OCI-LY7 (cell line): Measurements from ENCODE around the gene PLA2G2F. TPM values are rescaled to one million over a fixed set of nuclear protein-coding genes. Genes with fewer than 3 reads are reported as not detected.

Experiments used
- BruUV-seq: library from RNA; stranded (reverse); fragments of 400-500 nt; replicated peaks from 2 replicates; lab custom pipeline; 2021; lab: Mats Ljungman, UMichigan
- CTCF ChIA-PET: fragments of 300-600 bp; sonication (Branson Sonifier 250); formaldehyde crosslinking; loops from one replicate; lab custom pipeline; 2022; ENCODE audit warnings: antibody characterized with exemption; ENCODE audit not compliant: unreplicated experiment; lab: Charles Lee
- POLR2A ChIA-PET: fragments of 300-600 bp; sonication (Branson Sonifier 250); formaldehyde crosslinking; loops from one replicate; lab custom pipeline; 2022; ENCODE audit warnings: antibody characterized with exemption; lab: Charles Lee
- DNase-seq: peaks from one replicate; pipeline ENCODE4 v3.0.0-alpha.2; 2015; ENCODE audit warnings: low spot score
- H2AFZ ChIP-seq: fragments of 200-600 bp; sonication (generic), shearing (Covaris generic); 2 replicates; pipeline ENCODE4 v1.6.1; 2014; ENCODE audit warnings: mild to moderate bottlenecking, antibody characterized with exemption, low read length, moderate library complexity
- H3K27ac ChIP-seq: fragments of 200-600 bp; sonication (generic); 2 replicates; pipeline ENCODE4 v1.5.1; 2014; ENCODE audit warnings: mixed run types, low read depth, mild to moderate bottlenecking, moderate library complexity, low read length, inconsistent platforms; ENCODE audit not compliant: poor library complexity, severe bottlenecking
- H3K36me3 ChIP-seq: fragments of 200-600 bp; sonication (generic); 2 replicates; pipeline ENCODE4 v1.6.1; 2014; ENCODE audit warnings: mild to moderate bottlenecking, antibody characterized with exemption, low read length, moderate library complexity, mixed read lengths; ENCODE audit not compliant: insufficient read depth
- H3K4me1 ChIP-seq: fragments of 200-600 bp; sonication (generic); 2 replicates; pipeline ENCODE4 v1.5.1; 2014; ENCODE audit warnings: mild to moderate bottlenecking, low read length; ENCODE audit not compliant: insufficient read depth, poor library complexity, severe bottlenecking
- H3K4me2 ChIP-seq: fragments of 200-600 bp; sonication (generic); 2 replicates; pipeline ENCODE4 v1.6.1; 2014; ENCODE audit warnings: mild to moderate bottlenecking, low read length
- H3K4me3 ChIP-seq: fragments of 200-600 bp; sonication (generic); 2 replicates; pipeline ENCODE4 v1.5.1; 2014; ENCODE audit warnings: mild to moderate bottlenecking, low read depth, low read length; ENCODE audit not compliant: poor library complexity, severe bottlenecking
- H3K79me2 ChIP-seq: fragments of 200-600 bp; sonication (generic); 2 replicates; pipeline ENCODE4 v1.6.1; 2016; ENCODE audit warnings: low read depth, mild to moderate bottlenecking, low read length, moderate library complexity, mixed read lengths; ENCODE audit not compliant: insufficient read depth
- H3K9me2 ChIP-seq: fragments of 200-600 bp; sonication (generic); 2 replicates; pipeline ENCODE4 v1.6.1; 2016; ENCODE audit warnings: mild to moderate bottlenecking, low read length, mixed read lengths; ENCODE audit not compliant: insufficient read depth
- H3K9me3 ChIP-seq: fragments of 200-600 bp; sonication (generic); 2 replicates; pipeline ENCODE4 v1.6.1; 2014; ENCODE audit warnings: mild to moderate bottlenecking, mixed run types, low read length, mixed read lengths
- H4K20me1 ChIP-seq: fragments of 200-600 bp; sonication (generic); 2 replicates; pipeline ENCODE4 v1.6.1; 2014; ENCODE audit warnings: mild to moderate bottlenecking, antibody characterized with exemption, low read length, moderate library complexity, mixed read lengths; ENCODE audit not compliant: insufficient read depth
- EZH2phosphoT487 ChIP-seq: fragments of 200-600 bp; sonication (generic); IDR thresholded peaks from 2 replicates; pipeline ENCODE4 v1.6.1; 2018; ENCODE audit warnings: low read depth, borderline replicate concordance, mild to moderate bottlenecking, mixed run types, antibody characterized with exemption, low read length, moderate library complexity, mixed read lengths
- intact Hi-C: fragments of 100-400 bp; cut with micrococcal nuclease; formaldehyde crosslinking; loops from one replicate; pipeline ENCODE4 v1.10.0; 2022; ENCODE audit not compliant: unreplicated experiment
- total RNA-seq, 2 experiments: library from RNA; depleted of rRNA in 1 of 2; stranded (reverse); fragments of >200 nt in 1 of 2; shearing (Covaris generic) in 1 of 2; gene quantifications; 2 replicates each; pipeline ENCODE4 v1.2.3, GENCODE V29; 2014 to 2022
- TF ChIP-seq, protein P1 (sequence below): fragments of 200-600 bp; sonication (generic); conservative IDR thresholded peaks from 2 replicates; pipeline ENCODE4 v1.5.1; 2014; ENCODE audit warnings: mild to moderate bottlenecking, antibody characterized with exemption, low read length, moderate library complexity, mixed read lengths

PLA2G2F gene
- total RNA-seq, 2 experiments from 2014 or later, result not detected

DNA sequence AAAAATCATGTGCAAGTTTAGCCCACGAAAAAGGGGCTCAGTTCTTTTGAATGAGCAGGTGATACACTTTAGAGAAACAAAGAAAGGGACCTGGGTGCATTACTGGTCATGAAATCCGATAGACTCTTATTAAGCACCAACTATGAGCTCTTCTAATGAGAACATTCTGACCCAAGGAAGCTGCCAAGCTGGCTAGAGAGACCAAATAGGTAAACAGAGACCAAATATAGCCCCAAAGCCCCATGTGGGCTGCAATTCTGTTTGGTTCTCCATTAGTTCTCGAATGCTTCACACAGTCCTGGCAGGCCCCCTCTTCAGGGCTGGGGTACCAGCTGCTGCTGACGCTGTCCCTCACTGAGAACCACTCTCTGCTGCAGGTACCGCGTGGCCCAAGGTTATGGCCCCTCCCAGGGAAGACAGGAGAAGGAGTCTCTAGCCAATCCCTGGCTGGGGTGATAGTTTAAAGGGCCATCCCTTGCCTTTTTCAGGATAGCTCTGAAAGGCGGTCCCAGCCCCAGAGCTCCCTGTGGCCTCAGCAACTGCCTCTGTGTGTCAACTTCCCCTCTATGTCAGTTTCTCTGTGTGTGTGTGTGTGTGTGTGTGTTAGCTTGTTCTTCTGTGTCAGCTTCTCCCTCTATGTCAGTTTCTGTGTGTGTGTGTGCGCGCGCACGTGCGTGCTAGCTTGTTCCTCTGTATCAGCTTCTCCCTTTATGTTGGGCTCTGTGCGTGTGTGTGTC lies 39.7 kb downstream of the PLA2G2F start:
- Histone ChIP-seq H2AFZ (peak overlapping the region; percentile 2; the same call in 1 of the 2 replicates), H3K9me2 (no peaks in the 10 kb centered on the region), H3K9me3 (peaks cover 8% of the 10 kb centered on the region; the same call in 1 of the 2 replicates), H4K20me1 (no peaks in the 10 kb centered on the region), H3K4me2 (peak overlapping the region; percentile 15; the same call in 1 of the 2 replicates), H3K36me3 (no peaks in the 10 kb centered on the region; the same call in 1 of the 2 replicates), H3K27ac (peak overlapping the region; percentile 24), H3K4me1 (peaks cover 50% of the 10 kb centered on the region), H3K4me3 (no peak overlapping the region), H3K79me2 (no peaks in the 10 kb centered on the region)
- DNase-seq, result no peak
- no peak for TF ChIP-seq EZH2phosphoT487
- TF ChIP-seq, protein P1, sequence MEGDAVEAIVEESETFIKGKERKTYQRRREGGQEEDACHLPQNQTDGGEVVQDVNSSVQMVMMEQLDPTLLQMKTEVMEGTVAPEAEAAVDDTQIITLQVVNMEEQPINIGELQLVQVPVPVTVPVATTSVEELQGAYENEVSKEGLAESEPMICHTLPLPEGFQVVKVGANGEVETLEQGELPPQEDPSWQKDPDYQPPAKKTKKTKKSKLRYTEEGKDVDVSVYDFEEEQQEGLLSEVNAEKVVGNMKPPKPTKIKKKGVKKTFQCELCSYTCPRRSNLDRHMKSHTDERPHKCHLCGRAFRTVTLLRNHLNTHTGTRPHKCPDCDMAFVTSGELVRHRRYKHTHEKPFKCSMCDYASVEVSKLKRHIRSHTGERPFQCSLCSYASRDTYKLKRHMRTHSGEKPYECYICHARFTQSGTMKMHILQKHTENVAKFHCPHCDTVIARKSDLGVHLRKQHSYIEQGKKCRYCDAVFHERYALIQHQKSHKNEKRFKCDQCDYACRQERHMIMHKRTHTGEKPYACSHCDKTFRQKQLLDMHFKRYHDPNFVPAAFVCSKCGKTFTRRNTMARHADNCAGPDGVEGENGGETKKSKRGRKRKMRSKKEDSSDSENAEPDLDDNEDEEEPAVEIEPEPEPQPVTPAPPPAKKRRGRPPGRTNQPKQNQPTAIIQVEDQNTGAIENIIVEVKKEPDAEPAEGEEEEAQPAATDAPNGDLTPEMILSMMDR, result no peak
- intact Hi-C loops, result no loop called here
- ChIA-PET POLR2A (interaction anchor here (0.5 to 0.9 kb wide), 6 partner anchors 8 to 146 kb away, joined by 3 to 4 read pairs (median 3); no protein-coding TSS in a partner anchor), CTCF (interaction anchor here (0.7 to 1.4 kb wide), 3 partner anchors 16 to 27 kb away, joined by 3 to 5 read pairs (median 4); no protein-coding TSS in a partner anchor)
- BruUV-seq, result no TSS peak

DNA sequence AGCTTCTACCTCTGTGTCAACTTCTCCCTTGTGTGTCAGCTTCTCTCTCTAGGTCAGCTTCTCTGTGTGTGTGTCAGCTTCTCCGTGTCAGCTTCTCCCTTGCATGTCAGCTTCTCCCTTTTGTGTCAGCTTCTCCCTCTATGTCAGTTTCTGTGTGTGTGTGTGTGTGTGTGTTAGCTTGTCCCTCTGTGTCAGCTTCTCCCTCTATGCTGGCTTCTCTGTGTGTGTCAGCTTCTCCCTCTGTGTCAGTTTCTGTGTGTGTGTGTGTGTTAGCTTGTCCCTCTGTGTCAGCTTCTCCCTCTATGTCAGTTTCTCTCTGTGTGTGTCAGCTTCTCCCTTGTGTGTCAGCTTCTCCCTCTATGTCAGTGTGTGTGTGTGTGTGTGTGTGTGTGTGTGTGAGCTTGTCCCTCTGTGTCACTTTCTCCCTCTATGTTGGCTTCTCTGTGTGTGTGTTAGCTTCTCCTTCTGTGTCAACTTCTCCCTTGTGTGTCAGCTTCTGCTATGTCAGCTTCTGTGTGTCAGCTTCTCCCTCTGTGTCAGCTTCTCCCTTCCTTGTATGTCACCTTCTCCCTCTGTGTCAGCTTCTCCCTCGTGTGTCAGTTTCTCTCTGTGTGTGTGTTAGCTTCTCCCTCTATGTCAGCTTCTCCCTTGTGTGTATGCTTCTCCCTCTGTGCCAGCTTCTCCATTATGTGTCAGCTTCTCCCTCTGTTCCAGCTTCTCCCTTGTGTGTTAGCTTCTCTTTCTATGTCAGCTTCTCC lies 40.4 kb downstream of the PLA2G2F start:
- H3K27ac ChIP-seq, result no peak overlapping the region
- no peak overlapping the region for H2AFZ ChIP-seq
- ChIA-PET CTCF (interaction anchor here (0.7 to 0.9 kb wide), 2 partner anchors 15 to 28 kb away, joined by 3 to 4 read pairs; no protein-coding TSS in a partner anchor), POLR2A (interaction anchor here (0.7 to 1.4 kb wide), 5 partner anchors 9 to 152 kb away, joined by 3 to 4 read pairs (median 3); no protein-coding TSS in a partner anchor)
- peaks cover 45% of the 10 kb centered on the region for H3K4me1 ChIP-seq
- intact Hi-C loops, result no loop called here
- H3K4me2 ChIP-seq, result no peak overlapping the region
- no peaks in the 10 kb centered on the region for H3K79me2 ChIP-seq
- H3K36me3 ChIP-seq, result no peaks in the 10 kb centered on the region; the same call in 1 of the 2 replicates
- TF ChIP-seq, protein P1, result no peak
- no peak for TF ChIP-seq EZH2phosphoT487
- BruUV-seq, result no TSS peak
- H3K9me2 ChIP-seq, result no peaks in the 10 kb centered on the region
- no peak overlapping the region for H3K4me3 ChIP-seq
- peaks cover 8% of the 10 kb centered on the region; the same call in 1 of the 2 replicates for H3K9me3 ChIP-seq
- H4K20me1 ChIP-seq, result no peaks in the 10 kb centered on the region
- DNase-seq, result no peak
